HG02943 (cell line): ENCODE measurements around the gene TWSG1.
A peak's percentile ranks its signal among the peaks of the same experiment; 100 is the strongest.
"Not testable (repeated sequence)": the region's sequence is repeated elsewhere in the genome, so short reads cannot be mapped to it uniquely, and the experiment has no call there.

Experiments used
- ATAC-seq: cut with Tn5 transposase; IDR thresholded peaks from one replicate; pipeline ENCODE4 v1.9.1; 2021; ENCODE audit warnings: mild to moderate bottlenecking, low read depth, moderate library complexity; ENCODE audit not compliant: unreplicated experiment

TWSG1 gene

GRCh38 chr18:9334973-9335696 lies 562 bp downstream of the TWSG1 start:
- peak; percentile 44 for ATAC-seq

- ATAC-seq: no peak
These were observed 1.1 kb downstream of the TWSG1 start for GRCh38 chr18:9335697-9336045.

- no peak for ATAC-seq
These were observed 2.3 kb downstream of the TWSG1 start for GRCh38 chr18:9336827-9337226.

DNA sequence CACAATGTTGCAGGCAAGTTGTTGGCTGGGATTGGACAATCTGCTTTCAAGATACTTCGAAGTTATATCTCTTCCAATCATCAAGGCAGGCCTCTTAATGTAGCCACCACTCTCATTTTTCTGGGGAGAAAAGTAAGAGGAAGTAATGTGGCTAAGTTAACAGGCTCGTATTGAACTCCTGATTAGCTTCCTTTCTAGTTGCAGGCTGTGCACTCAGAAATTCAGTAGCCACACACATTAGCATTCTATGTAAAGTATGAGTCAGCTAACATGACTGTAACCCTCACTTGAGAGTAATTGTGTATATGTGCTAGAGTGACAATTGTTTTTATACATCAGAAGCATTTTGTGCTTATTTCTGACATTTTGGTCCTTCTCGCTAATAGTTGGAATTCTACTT lies 3.3 kb downstream of the TWSG1 start:
- no peak for ATAC-seq

GRCh38 chr18:9340472-9340871 lies 5.9 kb downstream of the TWSG1 start:
- no peak for ATAC-seq

GRCh38 chr18:9343577-9343976 lies 9.0 kb downstream of the TWSG1 start:
- ATAC-seq: no peak

DNA sequence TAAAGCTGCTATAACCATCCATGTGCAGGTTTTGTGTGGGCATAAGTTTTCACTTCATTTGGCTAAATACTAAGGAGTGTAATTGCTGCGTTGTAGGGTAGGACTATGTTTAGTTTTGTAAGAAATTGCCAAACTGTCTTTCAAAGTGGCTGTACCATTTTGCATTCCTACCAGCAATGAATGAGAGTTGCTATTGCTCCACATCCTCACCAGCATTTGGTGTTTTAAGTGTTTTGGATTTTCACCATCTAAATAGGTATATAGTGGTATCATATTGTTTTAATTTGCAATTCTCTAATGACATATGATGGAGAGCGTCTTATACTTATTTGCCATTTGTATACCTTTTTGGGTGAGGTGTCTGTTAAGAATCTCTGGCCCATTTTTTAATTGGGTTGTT lies 12.2 kb downstream of the TWSG1 start:
- ATAC-seq: no peak

DNA sequence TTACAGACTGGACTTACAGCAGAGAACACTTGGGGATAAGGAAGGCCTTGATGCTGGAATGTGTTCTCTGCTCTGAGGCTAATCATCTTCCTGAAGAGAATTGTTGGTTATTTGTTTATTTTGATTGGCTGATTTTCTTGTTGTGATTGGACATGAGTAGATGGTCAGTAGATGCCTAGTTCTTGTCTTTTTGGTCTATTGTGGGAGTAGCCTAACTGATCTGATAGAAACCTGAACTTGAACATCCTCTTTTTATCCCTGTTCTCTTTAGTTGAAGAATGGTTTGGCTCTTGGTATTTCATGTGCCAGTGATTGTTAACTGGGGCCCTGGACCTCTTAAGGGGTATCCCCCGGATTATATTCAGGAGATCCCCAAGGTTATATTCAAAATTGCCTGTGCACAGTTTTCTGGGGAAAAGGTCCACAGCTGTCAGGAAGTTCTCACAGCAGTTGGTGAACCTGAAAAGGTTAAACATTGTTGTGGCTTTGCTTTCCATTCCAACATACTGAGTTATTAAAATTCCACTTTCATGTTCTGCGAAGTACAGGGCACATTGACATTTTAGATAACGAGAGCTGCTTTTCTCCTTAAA lies 13.6 kb downstream of the TWSG1 start:
- ATAC-seq: no peak

DNA sequence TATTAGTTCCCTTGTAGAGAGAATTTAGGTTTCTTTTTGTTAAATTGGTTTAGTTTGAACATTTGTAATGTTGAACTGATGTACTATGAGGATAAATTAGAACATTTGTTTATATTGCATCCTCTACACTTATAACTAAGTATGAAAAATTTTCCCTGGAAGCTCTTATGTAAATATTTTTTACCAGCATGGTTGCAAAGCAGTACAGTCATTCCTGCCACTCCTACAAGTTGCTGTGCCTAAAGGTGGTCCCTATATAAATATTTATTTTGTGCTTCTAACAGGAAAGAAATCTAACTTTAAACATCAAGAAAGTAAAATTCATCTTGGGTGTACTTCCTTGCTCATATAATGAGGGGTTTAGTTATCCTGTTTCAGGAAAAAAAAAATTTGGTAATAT lies 14.2 kb downstream of the TWSG1 start:
- no peak for ATAC-seq

DNA sequence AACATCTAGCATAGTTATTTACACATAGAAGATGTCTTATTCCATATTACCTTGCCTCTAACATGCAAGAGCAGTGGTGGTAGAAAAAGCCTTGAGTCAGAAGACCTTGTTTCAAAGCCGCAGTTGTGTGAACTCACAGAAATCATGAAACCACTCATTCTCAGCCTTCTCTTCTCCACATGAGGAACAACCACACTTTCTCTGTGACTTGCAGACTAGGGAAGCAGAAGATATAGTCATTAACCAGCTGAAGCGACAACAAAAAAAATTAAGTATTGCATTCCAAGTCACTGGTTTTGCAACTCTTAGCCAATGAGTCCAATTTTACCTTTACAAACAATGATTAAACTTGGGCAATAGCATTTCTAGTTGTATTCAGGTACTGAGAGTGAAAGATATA lies 19.0 kb downstream of the TWSG1 start:
- ATAC-seq: no peak

GRCh38 chr18:9354256-9354655 lies 19.7 kb downstream of the TWSG1 start:
- no peak for ATAC-seq

- ATAC-seq: no peak
These were observed 22.4 kb downstream of the TWSG1 start for GRCh38 chr18:9356976-9357375.

GRCh38 chr18:9359796-9360195 lies 25.2 kb downstream of the TWSG1 start:
- no peak for ATAC-seq

DNA sequence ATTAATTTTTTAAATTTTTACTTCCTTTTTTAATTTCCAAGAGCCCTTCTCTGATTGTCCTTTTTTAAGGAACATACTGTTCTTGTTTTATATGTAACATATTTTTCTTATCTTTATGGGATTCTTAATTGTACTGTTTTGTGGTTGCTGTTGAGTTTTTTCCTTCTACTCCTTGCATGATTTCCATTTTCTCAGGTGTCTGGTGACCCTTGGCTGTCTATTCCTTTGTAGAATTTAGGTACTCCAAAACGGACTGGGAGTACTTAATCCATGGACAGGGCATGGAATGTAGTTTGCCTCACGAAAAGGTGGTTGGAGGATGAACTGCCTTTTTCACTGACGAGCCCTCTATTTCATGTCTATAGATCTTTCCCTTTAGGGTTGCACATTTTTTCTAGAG lies 26.6 kb downstream of the TWSG1 start:
- ATAC-seq: no peak

GRCh38 chr18:9362869-9363268 lies 28.3 kb downstream of the TWSG1 start:
- ATAC-seq: no peak

GRCh38 chr18:9364242-9364641 lies 29.7 kb downstream of the TWSG1 start:
- ATAC-seq: no peak

- no peak for ATAC-seq
These were observed 30.8 kb downstream of the TWSG1 start for GRCh38 chr18:9365406-9365805.

- no peak for ATAC-seq
These were observed 31.6 kb downstream of the TWSG1 start for GRCh38 chr18:9366126-9366714.

DNA sequence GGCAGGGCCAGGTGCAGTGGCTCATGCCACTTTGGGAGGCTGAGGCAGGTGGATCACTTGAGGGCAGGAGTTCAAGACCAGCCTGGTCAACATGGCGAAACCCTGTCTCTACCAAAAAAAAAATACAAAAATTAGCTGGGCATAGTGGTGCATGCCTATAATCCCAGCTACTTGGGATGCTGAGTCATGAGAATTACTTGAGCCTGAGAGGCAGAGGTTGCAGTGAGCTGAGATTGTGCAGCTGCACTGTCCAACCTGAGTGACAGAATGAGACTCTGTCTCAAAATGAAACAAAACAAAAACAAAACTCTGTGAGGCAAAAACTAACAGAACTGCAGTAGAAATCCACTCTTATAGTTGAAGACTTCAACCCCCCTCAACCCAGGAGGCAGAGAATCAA lies 38.7 kb downstream of the TWSG1 start:
- not testable (repeated sequence) for ATAC-seq

- ATAC-seq: no peak
These were observed 44.5 kb downstream of the TWSG1 start for GRCh38 chr18:9379118-9379517.

DNA sequence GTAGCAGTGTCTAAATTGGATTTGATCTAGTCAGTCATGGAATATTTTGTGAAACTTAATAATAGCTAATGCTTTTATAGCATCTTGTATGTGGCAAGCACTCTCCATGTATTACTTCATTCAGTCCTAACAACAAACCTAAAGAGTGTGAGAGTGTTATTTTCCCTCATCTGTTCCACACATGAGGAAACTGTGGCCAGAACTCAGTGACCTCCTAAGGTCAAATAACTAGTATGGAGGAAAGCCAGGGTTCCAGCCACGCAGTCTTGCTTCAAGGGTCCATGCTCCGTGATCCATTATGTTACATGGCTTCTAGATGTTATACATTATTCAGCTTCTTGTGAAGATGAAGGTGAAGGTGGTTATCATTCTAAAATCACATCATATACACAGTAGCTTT lies 45.5 kb downstream of the TWSG1 start:
- no peak for ATAC-seq
